AG08396 (cell line): ENCODE data around the gene NPIPA7.
"Not testable (repeated sequence)": the region's sequence is repeated elsewhere in the genome, so short reads cannot be mapped to it uniquely, and the experiment has no call there.

Experiments
- DNase-seq: peaks from one replicate; pipeline ENCODE4 v3.0.0; 2012; ENCODE audit warnings: low spot score, mixed read lengths

The NPIPA7 gene

DNA sequence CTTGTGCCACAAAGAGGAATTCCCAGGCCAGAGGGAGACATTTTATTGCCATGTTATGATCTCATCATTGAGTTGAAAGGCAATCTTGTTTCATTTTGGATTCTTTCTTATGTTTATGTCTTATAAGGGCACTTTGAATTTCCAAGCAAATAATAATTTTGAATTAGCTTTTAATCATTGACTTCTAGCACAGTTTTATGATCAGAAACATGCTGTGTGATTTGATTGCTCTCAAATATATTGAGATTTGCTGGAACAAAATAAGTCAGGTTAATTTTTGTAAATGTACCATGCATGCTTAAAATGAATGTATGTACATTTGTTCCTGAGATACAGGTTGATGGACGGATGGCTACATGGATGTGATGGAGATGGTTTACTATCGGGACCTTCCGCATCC is at the start of gene NPIPA7:
Gene NPIPA7, plus strand, starts transcription at position 301 of the 400 bp plus-strand sequence. CDS start 105 bp downstream, outside the sequence.
- not testable (repeated sequence) for DNase-seq

DNA sequence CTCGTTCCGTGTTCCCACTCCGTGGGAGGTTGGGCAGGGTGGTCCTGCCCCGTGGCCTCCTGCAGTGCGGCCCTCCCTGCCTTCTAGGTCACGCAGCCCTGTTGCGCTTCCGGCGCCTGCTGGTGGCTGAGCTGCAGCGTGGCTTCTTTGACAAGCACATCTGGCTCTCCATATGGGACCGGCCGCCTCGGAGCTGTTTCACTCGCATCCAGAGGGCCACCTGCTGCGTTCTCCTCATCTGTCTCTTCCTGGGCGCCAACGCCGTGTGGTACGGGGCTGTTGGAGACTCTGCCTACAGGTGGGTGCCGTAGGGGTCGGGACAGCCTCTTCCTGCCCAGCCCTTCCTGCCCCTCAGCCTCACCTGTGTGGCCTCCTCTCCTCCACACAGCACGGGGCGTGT is 47.5 kb upstream of the NPIPA7 start:
- DNase-seq = not testable (repeated sequence)

DNA sequence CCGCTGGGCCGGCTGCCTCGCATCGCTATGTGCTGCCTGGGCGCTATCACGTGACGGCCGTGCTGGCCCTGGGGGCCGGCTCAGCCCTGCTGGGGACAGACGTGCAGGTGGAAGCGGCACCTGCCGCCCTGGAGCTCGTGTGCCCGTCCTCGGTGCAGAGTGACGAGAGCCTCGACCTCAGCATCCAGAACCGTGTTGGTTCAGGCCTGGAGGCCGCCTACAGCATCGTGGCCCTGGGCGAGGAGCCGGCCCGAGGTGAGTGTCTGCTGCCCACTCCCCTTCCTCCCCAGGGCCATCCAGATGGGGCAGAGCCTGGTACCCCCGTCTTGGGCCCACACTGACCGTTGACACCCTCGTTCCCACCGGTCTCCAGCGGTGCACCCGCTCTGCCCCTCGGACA is 21.4 kb upstream of the NPIPA7 start:
- DNase-seq = not testable (repeated sequence)

DNA sequence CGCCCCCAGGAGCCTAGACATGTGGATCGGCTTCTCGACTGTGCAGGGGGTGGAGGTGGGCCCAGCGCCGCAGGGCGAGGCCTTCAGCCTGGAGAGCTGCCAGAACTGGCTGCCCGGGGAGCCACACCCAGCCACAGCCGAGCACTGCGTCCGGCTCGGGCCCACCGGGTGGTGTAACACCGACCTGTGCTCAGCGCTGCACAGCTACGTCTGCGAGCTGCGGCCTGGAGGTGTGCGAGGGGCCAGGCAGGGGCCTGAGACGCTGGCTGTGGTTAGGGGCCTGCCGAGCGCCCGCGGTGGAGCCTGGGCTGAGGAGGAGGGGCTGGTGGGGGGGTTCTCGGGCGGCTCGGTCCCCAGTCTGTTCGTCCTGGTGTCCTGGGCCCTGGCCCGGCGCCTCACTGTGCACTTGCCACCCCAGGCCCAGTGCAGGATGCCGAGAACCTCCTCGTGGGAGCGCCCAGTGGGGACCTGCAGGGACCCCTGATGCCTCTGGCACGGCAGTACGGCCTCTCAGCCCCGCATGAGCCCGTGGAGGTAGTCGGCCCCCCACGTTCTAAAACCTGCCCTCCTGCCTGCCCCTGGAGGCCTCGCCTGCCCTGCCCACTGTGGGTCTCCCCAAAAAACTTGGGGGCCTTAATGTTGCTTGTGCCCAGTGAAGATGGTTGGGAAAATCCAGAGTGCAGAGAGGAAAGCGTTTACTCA is 20.2 kb upstream of the NPIPA7 start:
- DNase-seq = not testable (repeated sequence)

DNA sequence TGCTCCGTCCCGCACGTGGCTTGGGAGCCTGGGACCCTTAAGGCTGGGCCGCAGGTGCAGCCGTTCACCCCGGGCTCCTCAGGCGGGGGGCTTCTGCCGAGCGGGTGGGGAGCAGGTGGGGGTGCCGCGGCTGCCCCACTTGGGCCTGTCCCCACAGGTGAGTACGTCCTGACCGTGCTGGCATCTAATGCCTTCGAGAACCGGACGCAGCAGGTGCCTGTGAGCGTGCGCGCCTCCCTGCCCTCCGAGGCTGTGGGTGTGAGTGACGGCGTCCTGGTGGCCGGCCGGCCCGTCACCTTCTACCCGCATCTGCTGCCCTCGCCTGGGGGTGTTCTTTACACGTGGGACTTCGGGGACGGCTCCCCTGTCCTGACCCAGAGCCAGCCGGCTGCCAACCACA is 15.3 kb upstream of the NPIPA7 start:
- DNase-seq = not testable (repeated sequence)

DNA sequence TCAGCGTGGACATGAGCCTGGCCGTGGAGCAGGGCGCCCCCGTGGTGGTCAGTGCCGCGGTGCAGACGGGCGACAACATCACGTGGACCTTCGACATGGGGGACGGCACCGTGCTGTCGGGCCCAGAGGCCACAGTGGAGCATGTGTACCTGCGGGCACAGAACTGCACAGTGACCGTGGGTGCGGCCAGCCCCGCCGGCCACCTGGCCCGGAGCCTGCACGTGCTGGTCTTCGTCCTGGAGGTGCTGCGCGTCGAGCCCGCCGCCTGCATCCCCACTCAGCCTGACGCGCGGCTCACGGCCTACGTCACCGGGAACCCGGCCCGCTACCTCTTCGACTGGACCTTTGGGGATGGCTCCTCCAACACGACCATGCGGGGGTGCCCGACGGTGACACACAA is 14.8 kb upstream of the NPIPA7 start:
- not testable (repeated sequence) for DNase-seq

DNA sequence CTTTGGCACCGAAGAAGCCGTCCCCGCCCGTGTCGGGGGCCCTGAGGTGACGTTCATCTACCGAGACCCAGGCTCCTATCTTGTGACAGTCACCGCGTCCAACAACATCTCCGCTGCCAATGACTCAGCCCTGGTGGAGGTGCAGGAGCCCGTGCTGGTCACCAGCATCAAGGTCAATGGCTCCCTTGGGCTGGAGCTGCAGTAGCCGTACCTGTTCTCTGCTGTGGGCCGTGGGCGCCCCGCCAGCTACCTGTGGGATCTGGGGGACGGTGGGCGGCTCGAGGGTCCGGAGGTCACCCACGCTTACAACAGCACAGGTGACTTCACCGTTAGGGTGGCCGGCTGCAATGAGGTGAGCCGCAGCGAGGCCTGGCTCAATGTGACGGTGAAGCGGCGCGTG is 14.2 kb upstream of the NPIPA7 start:
- DNase-seq = not testable (repeated sequence)

DNA sequence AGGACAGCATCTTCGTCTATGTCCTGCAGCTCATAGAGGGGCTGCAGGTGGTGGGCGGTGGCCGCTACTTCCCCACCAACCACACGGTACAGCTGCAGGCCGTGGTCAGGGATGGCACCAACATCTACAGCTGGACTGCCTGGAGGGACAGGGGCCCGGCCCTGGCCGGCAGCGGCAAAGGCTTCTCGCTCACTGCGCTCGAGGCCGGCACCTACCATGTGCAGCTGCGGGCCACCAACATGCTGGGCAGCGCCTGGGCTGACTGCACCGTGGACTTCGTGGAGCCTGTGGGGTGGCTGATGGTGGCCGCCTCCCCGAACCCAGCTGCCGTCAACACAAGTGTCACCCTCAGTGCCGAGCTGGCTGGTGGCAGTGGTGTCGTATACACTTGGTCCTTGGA is 13.6 kb upstream of the NPIPA7 start:
- DNase-seq = not testable (repeated sequence)

DNA sequence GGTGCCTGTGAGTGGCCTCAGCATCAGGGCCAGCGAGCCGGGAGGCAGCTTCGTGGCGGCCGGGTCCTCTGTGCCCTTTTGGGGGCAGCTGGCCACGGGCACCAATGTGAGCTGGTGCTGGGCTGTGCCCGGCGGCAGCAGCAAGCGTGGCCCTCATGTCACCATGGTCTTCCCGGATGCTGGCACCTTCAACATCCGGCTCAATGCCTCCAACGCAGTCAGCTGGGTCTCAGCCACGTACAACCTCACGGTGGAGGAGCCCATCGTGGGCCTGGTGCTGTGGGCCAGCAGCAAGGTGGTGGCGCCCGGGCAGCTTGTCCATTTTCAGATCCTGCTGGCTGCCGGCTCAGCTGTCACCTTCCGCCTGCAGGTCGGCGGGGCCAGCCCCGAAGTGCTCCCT is 13.1 kb upstream of the NPIPA7 start:
- DNase-seq = not testable (repeated sequence)

DNA sequence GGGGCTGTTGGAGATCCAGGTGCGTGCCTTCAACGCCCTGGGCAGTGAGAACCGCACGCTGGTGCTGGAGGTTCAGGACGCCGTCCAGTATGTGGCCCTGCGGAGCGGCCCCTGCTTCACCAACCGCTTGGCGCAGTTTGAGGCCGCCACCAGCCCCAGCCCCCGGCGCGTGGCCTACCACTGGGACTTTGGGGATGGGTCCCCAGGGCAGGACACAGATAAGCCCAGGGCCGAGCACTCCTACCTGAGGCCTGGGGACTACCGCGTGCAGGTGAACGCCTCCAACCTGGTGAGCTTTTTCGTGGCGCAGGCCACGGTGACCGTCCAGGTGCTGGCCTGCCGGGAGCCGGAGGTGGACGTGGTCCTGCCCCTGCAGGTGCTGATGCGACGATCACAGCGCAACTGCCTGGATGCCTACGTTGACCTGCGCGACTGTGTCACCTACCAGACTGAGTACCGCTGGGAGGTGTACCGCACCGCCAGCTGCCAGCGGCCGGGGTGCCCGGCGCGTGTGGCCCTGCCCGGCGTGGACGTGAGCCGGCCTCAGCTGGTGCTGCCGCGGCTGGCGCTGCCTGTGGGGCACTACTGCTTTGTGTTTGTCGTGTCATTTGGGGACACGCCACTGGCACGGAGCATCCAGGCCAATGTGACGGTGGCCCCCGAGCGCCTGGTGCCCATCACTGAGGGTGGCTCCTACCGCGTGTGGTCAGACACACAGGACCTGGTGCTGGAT is 12.2 kb upstream of the NPIPA7 start:
- not testable (repeated sequence) for DNase-seq

DNA sequence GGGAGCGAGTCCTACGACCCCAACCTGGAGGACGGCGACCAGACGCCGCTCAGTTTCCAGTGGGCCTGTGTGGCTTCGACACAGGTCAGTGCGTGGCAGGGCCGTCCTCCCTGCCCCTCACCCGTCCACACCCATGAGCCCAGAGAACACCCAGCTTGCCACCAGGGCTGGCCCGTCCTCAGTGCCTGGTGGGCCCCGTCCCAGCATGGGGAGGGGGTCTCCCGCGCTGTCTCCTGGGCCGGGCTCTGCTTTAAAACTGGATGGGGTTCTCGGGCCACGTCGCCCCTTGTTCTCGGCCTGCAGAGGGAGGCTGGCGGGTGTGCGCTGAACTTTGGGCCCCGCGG is 11.7 kb upstream of the NPIPA7 start:
- DNase-seq = not testable (repeated sequence)

DNA sequence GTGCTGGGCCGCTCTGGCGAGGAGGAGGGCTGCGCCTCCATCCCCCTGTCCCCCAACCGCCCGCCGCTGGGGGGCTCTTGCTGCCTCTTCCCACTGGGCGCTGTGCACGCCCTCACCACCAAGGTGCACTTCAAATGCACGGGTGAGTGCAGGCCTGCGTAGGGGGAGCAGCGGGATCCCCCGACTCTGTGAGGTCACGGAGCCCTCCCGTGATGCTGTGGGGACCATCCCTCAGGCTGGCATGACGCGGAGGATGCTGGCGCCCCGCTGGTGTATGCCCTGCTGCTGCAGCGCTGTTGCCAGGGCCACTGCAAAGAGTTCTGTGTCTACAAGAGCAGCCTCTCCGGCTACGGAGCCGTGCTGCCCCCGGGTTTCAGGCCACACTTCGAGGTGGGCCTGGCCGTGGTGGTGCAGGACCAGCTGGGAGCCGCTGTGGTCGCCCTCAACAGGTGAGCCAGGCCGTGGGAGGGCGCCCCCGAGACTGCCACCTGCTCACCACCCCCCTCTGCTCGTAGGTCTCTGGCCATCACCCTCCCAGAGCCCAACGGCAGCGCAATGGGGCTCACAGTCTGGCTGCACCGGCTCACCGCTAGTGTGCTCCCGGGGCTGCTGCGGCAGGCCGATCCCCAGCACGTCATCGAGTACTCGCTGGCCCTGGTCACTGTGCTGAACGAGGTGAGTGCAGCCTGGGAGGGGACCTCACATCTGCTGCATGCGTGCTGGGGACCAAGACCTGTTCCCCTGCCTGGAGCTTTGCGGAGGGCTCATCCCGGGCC is 9.7 kb upstream of the NPIPA7 start:
- DNase-seq = not testable (repeated sequence)

DNA sequence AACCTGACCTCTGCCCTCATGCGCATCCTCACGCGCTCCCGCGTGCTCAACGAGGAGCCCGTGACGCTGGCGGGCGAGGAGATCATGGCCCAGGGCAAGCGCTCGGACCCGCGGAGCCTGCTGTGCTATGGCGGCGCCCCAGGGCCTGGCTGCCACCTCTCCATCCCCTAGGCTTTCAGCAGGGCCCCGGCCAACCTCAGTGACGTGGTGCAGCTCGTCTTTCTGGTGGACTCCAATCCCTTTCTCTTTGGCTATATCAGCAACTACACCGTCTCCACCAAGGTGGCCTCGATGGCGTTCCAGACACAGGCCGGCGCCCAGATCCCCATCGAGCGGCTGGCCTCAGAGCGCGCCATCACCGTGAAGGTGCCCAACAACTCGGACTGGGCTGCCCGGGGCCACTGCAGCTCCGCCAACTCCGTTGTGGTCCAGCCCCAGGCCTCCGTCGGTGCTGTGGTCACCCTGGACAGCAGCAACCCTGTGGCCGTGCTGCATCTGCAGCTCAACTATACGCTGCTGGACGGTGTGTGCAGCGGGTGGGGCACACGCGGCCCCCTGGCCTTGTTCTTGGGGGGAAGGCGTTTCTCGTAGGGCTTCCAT is 7.7 kb upstream of the NPIPA7 start:
- not testable (repeated sequence) for DNase-seq

DNA sequence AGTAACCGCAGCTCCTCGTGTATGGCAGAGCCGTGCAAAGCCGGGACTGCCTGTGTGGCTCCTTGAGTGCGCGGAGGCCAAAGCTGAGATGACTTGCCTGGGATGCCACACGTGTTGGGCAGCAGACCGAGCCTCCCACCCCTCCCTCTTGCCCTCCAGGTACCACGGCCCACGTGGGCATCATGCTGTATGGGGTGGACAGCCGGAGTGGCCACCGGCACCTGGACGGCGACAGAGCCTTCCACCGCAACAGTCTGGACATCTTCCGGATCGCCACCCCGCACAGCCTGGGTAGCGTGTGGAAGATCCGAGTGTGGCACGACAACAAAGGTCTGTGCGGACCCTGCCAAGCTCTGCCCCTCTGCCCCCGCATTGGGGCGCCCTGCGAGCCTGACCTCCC is 4.7 kb upstream of the NPIPA7 start:
- DNase-seq = not testable (repeated sequence)

DNA sequence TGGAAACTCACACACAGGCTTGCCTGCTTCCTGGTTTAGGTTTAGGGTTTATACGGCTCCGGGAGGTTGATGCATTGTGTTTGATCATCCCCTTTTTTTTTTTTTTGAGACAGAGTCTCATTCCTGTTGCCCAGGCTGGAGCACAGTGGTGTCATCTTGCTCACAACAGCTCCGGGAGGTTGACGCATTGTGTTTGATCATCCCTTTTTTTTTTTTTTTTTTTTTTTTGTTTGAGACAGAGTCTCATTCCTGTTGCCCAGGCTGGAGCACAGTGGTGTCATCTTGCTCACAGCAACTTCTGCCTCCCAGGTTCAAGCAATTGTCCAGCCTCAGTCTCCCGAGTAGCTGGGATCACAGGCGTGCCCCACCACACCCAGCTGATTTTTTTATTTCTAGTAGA is 20.7 kb downstream of the NPIPA7 start:
- not testable (repeated sequence) for DNase-seq

DNA sequence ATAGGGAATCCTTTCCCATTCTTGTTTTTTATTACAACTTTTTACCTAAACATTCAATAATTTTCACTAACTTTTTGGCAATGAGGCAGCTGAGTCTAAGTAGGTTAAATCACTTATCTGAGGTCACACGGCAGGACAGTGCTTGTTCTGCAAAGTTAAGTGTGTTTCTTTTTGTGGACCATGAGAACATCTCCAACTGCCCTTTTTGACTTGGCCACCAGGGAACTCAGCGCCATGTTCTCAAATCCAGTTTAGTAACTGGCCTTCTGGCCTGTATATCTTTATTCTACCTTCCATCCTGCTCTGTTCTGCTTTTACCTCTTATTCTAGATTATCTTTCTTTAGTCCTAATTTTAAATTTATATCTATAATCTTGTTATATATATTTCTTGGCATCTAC is 23.4 kb downstream of the NPIPA7 start:
- not testable (repeated sequence) for DNase-seq

DNA sequence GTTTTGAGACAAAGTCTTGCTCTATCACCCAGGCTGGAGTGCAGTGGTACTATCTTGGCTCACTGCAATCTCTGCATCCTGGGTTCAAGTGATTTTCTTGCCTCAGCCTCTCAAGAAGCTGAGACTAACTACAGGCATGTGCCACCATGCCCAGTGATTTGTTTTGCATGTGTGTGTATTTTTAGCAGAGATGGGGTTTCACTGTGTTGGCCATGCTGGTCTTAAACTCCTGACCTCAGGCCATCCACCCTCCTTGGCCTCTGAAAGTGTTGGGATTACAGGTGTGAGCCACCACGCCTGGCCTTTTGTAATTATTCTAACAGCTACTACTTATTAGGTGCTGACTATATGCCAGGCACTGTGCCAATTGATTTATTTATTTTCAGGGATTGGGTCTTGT is 25.3 kb downstream of the NPIPA7 start:
- not testable (repeated sequence) for DNase-seq

DNA sequence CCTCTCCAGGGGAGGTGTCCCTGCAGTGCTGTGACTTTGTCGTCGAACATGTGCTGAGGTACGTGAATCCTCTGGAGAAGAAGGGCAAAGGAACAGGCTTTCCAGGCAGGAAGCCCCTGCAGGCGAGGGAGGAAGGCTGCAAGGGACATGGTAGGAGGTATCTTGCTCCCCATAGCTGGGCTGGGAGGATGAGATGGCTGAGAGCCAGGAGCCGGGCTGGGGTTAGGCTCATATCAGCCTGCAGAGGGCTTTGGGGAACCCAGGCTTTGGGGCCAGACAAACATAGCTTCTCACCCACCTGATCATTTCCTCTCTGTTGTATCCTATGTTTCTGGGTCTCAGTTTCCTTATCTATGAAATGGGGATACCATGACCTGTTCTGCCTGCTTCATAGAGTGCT is 26.5 kb downstream of the NPIPA7 start:
- DNase-seq = not testable (repeated sequence)

DNA sequence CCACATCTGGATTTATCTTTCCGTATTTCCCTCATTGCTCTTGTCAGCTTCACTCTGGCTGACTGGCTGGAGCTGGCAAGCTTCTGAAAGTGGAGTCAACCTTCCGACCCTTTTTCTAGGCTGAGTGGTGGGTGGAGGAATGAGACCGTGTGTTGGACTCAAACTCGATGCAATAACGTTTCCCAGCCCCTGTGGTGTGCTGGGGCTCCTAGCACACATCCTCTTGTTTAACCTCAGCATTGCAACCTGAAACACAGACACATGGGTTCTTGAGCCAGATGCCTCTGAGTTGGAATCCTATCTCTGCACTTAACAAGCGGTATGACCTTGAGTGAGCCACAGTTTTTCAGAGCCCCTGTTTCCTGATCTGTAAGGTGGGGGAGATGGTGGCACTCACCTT is 29.5 kb downstream of the NPIPA7 start:
- DNase-seq = not testable (repeated sequence)

DNA sequence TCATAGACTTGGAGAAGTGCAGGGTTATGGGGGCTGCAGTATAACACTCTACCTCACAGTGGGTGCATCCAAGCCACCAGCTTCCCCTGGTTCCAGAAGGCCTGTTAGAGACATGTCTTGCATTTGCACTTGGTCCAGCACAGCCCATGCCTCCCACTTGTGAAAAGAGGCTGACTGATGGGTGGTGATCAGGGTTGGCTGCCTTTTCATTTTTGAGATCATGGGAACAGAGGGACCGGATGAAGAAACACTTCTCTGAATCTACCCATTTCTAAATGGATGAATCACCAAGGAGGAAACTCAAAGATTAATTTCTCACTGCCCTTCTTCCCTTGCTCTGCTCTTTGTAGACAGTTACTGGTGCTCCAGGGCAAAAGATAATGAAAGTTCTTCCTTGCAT is 34.8 kb downstream of the NPIPA7 start:
- DNase-seq = not testable (repeated sequence)

DNA sequence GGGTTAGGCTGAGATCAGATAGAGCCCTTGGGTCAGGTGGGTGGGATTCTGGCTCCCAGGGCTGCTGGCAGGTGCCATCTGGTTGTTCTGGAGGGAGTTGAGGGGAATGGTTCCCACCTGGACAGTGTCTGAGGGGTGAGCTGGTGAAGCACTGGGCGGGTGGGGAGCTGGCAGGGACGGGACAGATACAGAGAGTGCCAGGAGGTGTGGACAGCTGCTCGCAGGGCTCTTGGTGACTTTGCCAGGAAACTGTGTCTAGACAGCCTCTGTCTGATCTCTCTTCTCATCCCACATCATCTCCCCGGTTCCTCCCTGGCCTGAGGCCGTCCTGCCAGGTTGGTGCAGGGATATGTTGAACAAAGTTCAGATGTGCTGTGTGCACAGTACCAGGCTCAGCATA is 38.1 kb downstream of the NPIPA7 start:
- not testable (repeated sequence) for DNase-seq

DNA sequence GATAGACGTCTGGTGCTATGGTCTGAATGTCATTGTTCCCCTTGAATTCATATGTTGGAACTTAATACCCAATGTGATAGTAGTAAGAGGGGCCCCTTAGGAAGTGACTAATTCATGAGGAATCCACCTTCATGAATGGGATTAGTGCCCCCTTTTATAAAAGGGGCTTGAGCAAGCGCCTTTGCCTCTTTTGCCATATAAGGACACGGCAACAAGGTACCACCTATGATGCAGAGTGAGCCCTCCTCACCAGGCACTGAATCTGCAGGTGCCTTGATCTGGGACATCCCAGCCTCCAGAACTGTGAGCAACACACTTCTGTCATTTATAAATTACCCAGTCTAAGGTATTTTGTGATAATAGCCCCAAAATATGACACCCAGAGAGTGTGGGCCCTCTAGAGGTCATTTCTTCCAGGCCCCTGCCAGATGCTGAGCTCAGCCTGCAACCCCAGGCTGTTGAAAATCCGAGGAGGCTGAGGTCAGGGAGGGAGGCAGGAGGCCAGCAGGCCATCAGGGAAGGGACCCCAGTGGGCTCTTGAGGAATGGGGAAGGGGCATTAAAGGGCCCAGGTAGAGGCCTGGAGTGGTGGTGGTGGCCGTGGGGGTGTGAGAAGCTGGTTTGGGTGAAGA is 39.1 kb downstream of the NPIPA7 start:
- not testable (repeated sequence) for DNase-seq
